Measurements from ENCODE around the gene PDE6D. TPM values are rescaled to one million over a fixed set of nuclear protein-coding genes. Genes with fewer than 3 reads are reported as not detected.

The PDE6D gene
- total and polyA plus RNA-seq, 2 of the 13 experiments (the other 11 are each of a cell fraction or from before 2014, with no cell fraction given), result 14.1 to 23.2 TPM

DNA sequence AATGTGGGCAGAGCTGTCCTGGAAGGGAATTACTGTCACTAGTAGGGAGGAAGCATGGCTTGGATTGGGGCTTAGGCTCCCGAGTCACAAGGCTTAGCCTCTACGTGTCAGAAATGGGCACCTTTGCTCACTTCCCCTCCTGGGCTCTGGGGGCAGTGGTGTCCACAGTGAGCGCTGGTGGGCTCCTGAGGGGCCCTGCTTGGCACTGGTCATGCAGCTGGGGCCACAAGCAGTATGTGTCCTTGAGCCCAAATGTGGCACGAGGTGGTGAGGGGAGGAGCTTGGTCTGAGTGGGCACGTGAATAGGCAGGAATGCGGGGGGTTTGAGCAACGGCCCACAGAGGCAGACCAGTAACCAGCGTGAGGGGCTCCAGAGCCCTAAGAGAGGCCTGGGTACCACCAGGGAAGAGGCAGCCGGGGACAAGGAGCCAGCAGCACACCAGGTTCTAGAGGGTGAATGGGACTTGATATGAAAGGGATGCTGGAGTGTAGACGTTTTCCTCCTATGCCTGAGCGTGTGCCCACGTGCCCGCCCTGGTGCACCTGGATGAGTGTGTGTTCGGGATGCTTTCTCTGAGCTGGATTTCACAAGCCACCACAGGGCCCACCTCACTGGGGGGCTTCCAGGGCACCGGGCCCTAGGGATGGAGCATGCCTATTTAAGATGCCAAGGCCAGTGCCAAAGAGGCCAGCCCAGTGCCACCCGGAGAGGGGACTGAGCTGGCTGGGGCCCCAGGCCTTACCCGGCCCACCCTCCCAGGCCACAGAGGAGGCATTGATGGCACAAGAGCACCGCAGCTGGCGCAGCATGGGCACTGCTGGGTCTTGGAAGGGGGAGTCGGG is 95.5 kb downstream of the PDE6D start (continued):
- TF ChIP-seq, protein P1, sequence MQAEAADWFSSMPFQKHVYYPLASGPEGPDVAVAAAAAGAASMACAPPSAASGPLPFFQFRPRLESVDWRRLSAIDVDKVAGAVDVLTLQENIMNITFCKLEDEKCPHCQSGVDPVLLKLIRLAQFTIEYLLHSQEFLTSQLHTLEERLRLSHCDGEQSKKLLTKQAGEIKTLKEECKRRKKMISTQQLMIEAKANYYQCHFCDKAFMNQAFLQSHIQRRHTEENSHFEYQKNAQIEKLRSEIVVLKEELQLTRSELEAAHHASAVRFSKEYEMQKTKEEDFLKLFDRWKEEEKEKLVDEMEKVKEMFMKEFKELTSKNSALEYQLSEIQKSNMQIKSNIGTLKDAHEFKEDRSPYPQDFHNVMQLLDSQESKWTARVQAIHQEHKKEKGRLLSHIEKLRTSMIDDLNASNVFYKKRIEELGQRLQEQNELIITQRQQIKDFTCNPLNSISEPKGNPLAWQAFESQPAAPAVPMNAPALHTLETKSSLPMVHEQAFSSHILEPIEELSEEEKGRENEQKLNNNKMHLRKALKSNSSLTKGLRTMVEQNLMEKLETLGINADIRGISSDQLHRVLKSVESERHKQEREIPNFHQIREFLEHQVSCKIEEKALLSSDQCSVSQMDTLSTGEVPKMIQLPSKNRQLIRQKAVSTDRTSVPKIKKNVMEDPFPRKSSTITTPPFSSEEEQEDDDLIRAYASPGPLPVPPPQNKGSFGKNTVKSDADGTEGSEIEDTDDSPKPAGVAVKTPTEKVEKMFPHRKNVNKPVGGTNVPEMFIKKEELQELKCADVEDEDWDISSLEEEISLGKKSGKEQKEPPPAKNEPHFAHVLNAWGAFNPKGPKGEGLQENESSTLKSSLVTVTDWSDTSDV (CRISPR knock-in tag; IDR thresholded peaks at IDR 0.05), result no peak
- no peak for TF ChIP-seq ISL2 (CRISPR knock-in tag; IDR thresholded peaks at IDR 0.05)
- no peak for TF ChIP-seq SETDB1 (CRISPR knock-in tag; IDR thresholded peaks at IDR 0.05; ENCODE audit: borderline replicate concordance)
- no peak for TF ChIP-seq ZNF264 (CRISPR knock-in tag; IDR thresholded peaks at IDR 0.05)
- TF ChIP-seq ETV5 (CRISPR knock-in tag; IDR thresholded peaks at IDR 0.05; ENCODE audit: borderline replicate concordance), result 0 out of 2 replicates have a peak, but pooled peaks have one; percentile 36
- no peak for TF ChIP-seq ZNF333 (CRISPR knock-in tag; IDR thresholded peaks at IDR 0.05; ENCODE audit: borderline replicate concordance)
- no peak for TF ChIP-seq REPIN1 (CRISPR knock-in tag; IDR thresholded peaks at IDR 0.05; ENCODE audit: borderline replicate concordance, low read depth)
- TF ChIP-seq FLYWCH1 (CRISPR knock-in tag; IDR thresholded peaks at IDR 0.05), result no peak
- TF ChIP-seq ATAD3A (CRISPR knock-in tag; IDR thresholded peaks at IDR 0.05), result no peak
- TF ChIP-seq TAF15 (IDR thresholded peaks at IDR 0.05; ENCODE audit: low read depth, low read length, poor library complexity, severe bottlenecking), result no peak
- TF ChIP-seq GLI4 (CRISPR knock-in tag; IDR thresholded peaks at IDR 0.05; ENCODE audit: borderline replicate concordance), result no peak
- no peak for TF ChIP-seq KDM5B (CRISPR knock-in tag; IDR thresholded peaks at IDR 0.05; ENCODE audit: borderline replicate concordance)
- TF ChIP-seq ZFYVE20 (CRISPR knock-in tag; IDR thresholded peaks at IDR 0.05; ENCODE audit: borderline replicate concordance, low read depth), result no peak
- TF ChIP-seq, protein P2, sequence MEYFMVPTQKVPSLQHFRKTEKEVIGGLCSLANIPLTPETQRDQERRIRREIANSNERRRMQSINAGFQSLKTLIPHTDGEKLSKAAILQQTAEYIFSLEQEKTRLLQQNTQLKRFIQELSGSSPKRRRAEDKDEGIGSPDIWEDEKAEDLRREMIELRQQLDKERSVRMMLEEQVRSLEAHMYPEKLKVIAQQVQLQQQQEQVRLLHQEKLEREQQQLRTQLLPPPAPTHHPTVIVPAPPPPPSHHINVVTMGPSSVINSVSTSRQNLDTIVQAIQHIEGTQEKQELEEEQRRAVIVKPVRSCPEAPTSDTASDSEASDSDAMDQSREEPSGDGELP (IDR thresholded peaks at IDR 0.05; ENCODE audit: borderline replicate concordance, low read depth), result peak; percentile 49; the same call in 1 of the 2 replicates
- TF ChIP-seq CEBPG (CRISPR knock-in tag; IDR thresholded peaks at IDR 0.05), result no peak
- TF ChIP-seq, protein P3, sequence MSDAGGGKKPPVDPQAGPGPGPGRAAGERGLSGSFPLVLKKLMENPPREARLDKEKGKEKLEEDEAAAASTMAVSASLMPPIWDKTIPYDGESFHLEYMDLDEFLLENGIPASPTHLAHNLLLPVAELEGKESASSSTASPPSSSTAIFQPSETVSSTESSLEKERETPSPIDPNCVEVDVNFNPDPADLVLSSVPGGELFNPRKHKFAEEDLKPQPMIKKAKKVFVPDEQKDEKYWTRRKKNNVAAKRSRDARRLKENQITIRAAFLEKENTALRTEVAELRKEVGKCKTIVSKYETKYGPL (CRISPR knock-in tag; IDR thresholded peaks at IDR 0.05), result no peak
- TF ChIP-seq CBX2 (IDR thresholded peaks at IDR 0.05; ENCODE audit: low read depth, low read length), result no peak
- no peak for TF ChIP-seq CBX2 (CRISPR knock-in tag; IDR thresholded peaks at IDR 0.05; ENCODE audit: low read depth)
- TF ChIP-seq, protein P4, sequence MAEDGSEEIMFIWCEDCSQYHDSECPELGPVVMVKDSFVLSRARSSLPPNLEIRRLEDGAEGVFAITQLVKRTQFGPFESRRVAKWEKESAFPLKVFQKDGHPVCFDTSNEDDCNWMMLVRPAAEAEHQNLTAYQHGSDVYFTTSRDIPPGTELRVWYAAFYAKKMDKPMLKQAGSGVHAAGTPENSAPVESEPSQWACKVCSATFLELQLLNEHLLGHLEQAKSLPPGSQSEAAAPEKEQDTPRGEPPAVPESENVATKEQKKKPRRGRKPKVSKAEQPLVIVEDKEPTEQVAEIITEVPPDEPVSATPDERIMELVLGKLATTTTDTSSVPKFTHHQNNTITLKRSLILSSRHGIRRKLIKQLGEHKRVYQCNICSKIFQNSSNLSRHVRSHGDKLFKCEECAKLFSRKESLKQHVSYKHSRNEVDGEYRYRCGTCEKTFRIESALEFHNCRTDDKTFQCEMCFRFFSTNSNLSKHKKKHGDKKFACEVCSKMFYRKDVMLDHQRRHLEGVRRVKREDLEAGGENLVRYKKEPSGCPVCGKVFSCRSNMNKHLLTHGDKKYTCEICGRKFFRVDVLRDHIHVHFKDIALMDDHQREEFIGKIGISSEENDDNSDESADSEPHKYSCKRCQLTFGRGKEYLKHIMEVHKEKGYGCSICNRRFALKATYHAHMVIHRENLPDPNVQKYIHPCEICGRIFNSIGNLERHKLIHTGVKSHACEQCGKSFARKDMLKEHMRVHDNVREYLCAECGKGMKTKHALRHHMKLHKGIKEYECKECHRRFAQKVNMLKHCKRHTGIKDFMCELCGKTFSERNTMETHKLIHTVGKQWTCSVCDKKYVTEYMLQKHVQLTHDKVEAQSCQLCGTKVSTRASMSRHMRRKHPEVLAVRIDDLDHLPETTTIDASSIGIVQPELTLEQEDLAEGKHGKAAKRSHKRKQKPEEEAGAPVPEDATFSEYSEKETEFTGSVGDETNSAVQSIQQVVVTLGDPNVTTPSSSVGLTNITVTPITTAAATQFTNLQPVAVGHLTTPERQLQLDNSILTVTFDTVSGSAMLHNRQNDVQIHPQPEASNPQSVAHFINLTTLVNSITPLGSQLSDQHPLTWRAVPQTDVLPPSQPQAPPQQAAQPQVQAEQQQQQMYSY (CRISPR knock-in tag; IDR thresholded peaks at IDR 0.05), result no peak
- TF ChIP-seq, protein P5, sequence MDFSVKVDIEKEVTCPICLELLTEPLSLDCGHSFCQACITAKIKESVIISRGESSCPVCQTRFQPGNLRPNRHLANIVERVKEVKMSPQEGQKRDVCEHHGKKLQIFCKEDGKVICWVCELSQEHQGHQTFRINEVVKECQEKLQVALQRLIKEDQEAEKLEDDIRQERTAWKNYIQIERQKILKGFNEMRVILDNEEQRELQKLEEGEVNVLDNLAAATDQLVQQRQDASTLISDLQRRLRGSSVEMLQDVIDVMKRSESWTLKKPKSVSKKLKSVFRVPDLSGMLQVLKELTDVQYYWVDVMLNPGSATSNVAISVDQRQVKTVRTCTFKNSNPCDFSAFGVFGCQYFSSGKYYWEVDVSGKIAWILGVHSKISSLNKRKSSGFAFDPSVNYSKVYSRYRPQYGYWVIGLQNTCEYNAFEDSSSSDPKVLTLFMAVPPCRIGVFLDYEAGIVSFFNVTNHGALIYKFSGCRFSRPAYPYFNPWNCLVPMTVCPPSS (IDR thresholded peaks at IDR 0.05), result no peak
